ENCODE data around the gene TEAD2.
"Not testable (repeated sequence)": the region's sequence is repeated elsewhere in the genome, so short reads cannot be mapped to it uniquely, and the experiment has no call there.

The TEAD2 gene

GRCh38 chr19:49336482-49337266 is 25.5 kb downstream of the TEAD2 start:
- in situ Hi-C loops (cut with MboI; ENCODE audit: low pct_unique_long_range_greater_than_20kb, low sequenced_read_pairs) = no loop called here
- DNase-seq = no peak

GRCh38 chr19:49335784-49336481 is 26.3 kb downstream of the TEAD2 start:
- in situ Hi-C loops (cut with MboI; ENCODE audit: low pct_unique_long_range_greater_than_20kb, low sequenced_read_pairs) = no loop called here
- DNase-seq = no peak

- DNase-seq = peak; percentile 85
- in situ Hi-C loops (cut with MboI; ENCODE audit: low pct_unique_long_range_greater_than_20kb, low sequenced_read_pairs) = no loop called here
Observed at GRCh38 chr19:49335071-49335783, 27.0 kb downstream of the TEAD2 start, which contains the start of gene CD37. CD37 (plus strand) TSS chr19:49335406; CDS start chr19:49335541, 135 bp downstream.

- in situ Hi-C loops (cut with MboI; ENCODE audit: low pct_unique_long_range_greater_than_20kb, low sequenced_read_pairs) = no loop called here
- DNase-seq = peak; percentile 43
Observed at GRCh38 chr19:49333811-49334288, 28.4 kb downstream of the TEAD2 start.

- in situ Hi-C loops (cut with MboI; ENCODE audit: low pct_unique_long_range_greater_than_20kb, low sequenced_read_pairs) = no loop called here
- no peak for DNase-seq
Observed at GRCh38 chr19:49333418-49333805, 28.8 kb downstream of the TEAD2 start.

- in situ Hi-C loops (cut with MboI; ENCODE audit: low pct_unique_long_range_greater_than_20kb, low sequenced_read_pairs) = not testable (repeated sequence)
Observed at GRCh38 chr19:49332691-49333417, 29.4 kb downstream of the TEAD2 start.

GRCh38 chr19:49331616-49332055 is 30.6 kb downstream of the TEAD2 start:
- in situ Hi-C loops (cut with MboI; ENCODE audit: low pct_unique_long_range_greater_than_20kb, low sequenced_read_pairs) = no loop called here
- peak; percentile 59 for DNase-seq

More at GRCh38 chr19:49332691-49333417, 29.4 kb downstream of the TEAD2 start:
- not testable (repeated sequence) for DNase-seq

- in situ Hi-C loops (cut with MboI; ENCODE audit: low pct_unique_long_range_greater_than_20kb, low sequenced_read_pairs); DNase-seq: not testable (repeated sequence)
Observed at GRCh38 chr19:49331187-49331586, 31.0 kb downstream of the TEAD2 start.

- DNase-seq = no peak
- in situ Hi-C loops (cut with MboI; ENCODE audit: low pct_unique_long_range_greater_than_20kb, low sequenced_read_pairs) = no loop called here
Observed at GRCh38 chr19:49328741-49329140, 33.5 kb downstream of the TEAD2 start.

GRCh38 chr19:49327878-49328544 is 34.2 kb downstream of the TEAD2 start:
- in situ Hi-C loops (cut with MboI; ENCODE audit: low pct_unique_long_range_greater_than_20kb, low sequenced_read_pairs) = no loop called here
- DNase-seq = peak; percentile 49

GRCh38 chr19:49326165-49326704 is 36.0 kb downstream of the TEAD2 start:
- in situ Hi-C loops (cut with MboI; ENCODE audit: low pct_unique_long_range_greater_than_20kb, low sequenced_read_pairs) = no loop called here
- DNase-seq = no peak

- DNase-seq; in situ Hi-C loops (cut with MboI; ENCODE audit: low pct_unique_long_range_greater_than_20kb, low sequenced_read_pairs): not testable (repeated sequence)
Observed at GRCh38 chr19:49325756-49326155, 36.5 kb downstream of the TEAD2 start.

- in situ Hi-C loops (cut with MboI; ENCODE audit: low pct_unique_long_range_greater_than_20kb, low sequenced_read_pairs) = no loop called here
Observed at GRCh38 chr19:49324801-49325576, 37.2 kb downstream of the TEAD2 start, which contains the start of gene SLC6A16. SLC6A16 (minus strand) TSS chr19:49325191; CDS start chr19:49311347, 13,844 bp downstream.

GRCh38 chr19:49318296-49318695 is 43.9 kb downstream of the TEAD2 start:
- in situ Hi-C loops (cut with MboI; ENCODE audit: low pct_unique_long_range_greater_than_20kb, low sequenced_read_pairs) = no loop called here
- DNase-seq = no peak

More at GRCh38 chr19:49324801-49325576, 37.2 kb downstream of the TEAD2 start, which contains the start of gene SLC6A16:
- DNase-seq = no peak

GRCh38 chr19:49316284-49316683 is 45.9 kb downstream of the TEAD2 start:
- no peak for DNase-seq
- in situ Hi-C loops (cut with MboI; ENCODE audit: low pct_unique_long_range_greater_than_20kb, low sequenced_read_pairs) = no loop called here

- in situ Hi-C loops (cut with MboI; ENCODE audit: low pct_unique_long_range_greater_than_20kb, low sequenced_read_pairs) = no loop called here
- DNase-seq = no peak
Observed at GRCh38 chr19:49315111-49315510, 47.1 kb downstream of the TEAD2 start.

- in situ Hi-C loops (cut with MboI; ENCODE audit: low pct_unique_long_range_greater_than_20kb, low sequenced_read_pairs) = no loop called here
- DNase-seq = no peak
Observed at GRCh38 chr19:49309087-49309486, 53.1 kb downstream of the TEAD2 start.
